GM19351 (cell line): Measurements from ENCODE around the gene TMPRSS11A.
A peak's percentile ranks its signal among the peaks of the same experiment; 100 is the strongest.

Experiments
- ATAC-seq: cut with Tn5 transposase; IDR thresholded peaks from one replicate; pipeline ENCODE4 v1.9.1; 2021; ENCODE audit warnings: mild to moderate bottlenecking, moderate library complexity; ENCODE audit not compliant: unreplicated experiment

TMPRSS11A gene

DNA sequence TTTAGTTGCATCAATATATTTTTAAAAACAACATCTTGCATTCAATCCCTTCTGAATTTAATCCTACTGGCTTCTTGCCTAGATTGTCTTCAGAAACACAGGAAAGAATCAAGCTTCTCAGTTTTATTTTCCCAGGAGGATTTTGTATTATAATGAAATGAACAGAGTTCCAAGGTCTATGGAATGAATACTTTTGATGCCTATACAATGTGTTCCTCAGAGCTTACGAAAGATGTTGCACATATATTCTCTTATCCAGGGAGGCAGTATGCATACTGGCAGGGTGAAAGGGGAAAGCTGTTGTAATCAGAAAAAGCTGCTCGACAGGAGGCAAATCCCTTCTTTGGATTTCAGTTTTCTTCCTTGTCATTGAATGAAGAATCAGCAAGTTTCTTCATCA is 88.3 kb downstream of the TMPRSS11A start:
- ATAC-seq = no peak

DNA sequence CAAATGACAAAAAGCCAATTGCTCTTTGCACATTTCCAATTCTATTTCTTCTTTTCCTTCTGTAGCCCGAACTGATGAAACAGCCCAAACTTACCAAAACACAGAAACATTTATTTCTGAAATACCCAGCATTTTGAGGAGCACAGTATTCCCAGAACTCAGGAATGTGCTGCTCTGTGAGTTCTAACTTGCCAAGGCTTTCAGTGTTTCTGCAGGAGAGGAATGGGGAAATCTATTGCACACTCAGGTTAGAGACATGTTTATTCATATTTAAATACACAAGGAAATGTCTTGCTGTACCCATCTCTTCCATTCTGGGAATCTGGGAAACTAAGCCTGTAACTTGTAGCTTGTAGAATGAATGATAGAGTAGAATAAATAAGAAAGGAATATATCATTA is 90.2 kb downstream of the TMPRSS11A start:
- no peak for ATAC-seq

DNA sequence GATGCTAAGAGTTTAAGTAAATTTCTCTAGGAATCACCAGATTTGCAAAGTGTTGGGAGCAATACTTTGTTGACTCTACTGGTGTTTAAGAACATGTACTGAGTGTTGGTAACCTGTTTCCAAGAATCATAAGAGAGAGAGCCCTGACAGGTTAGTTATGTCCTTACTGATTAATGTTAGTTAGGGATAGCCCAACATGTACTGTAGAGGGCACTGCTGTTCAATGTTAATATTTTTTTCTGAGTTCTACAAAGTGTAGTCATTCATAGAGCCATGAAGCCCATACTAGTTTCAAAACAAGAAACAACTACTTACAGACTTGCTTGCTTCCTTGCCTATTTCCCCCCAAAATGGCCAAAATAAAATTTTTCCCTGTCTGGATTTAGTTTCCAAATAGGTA is 91.4 kb downstream of the TMPRSS11A start:
- peak; percentile 99 for ATAC-seq

DNA sequence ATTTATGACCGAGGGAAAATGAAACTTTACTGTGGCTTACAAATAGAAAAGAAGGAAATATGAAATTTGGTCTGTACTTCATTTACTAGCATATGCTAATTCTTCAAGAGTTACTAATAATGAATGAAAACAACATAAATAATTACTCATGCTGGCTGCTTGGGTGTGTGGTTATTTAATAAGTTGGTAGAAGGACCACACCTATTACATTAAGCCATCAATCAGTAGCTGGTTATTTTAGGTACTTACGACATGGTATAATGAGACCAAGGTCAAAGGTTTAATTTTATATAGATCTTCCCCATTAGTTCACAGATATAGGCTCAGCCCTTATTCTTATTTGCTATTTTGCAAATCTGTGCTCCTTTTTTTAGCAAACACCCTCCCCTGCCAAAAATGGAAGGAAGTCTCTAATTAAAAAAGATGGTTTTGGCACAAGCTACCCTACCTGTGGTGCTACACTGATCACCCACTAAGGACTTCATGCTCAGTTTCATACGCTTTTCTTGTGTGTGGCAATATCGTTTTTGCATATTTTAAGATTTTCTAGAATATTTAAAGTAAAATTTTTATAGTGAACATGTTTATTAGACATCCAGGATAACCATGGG is 93.6 kb downstream of the TMPRSS11A start:
- ATAC-seq = no peak

DNA sequence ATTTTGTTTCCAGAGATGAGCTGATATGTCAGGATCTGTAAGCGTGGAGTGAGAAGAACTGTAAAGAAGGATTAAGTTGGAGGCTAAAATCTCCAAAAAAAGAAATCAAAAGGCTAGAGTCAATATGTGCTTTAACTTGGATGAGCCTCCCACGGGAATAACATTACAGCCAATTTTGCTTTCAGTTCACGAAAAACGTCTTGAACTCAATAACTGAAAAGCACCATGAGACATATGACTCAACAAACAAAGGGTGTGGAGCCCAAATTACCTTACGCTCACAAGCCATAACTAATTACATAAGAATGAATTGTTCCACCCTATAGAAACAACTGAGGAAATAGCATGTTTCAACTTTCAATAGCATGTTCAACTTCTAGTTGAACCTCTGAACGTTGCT is 101.8 kb downstream of the TMPRSS11A start:
- no peak for ATAC-seq
